PFSK-1 (cell line): Measurements from ENCODE around the gene PRDM15.

ENCODE experiments used
- FOXP2 ChIP-seq: optimal IDR thresholded peaks from 2 replicates; pipeline ENCODE3; 2011; ENCODE audit warnings: borderline replicate concordance, control low read depth, inconsistent platforms; ENCODE audit not compliant: insufficient read depth; ENCODE audit errors: extremely low read length, extremely low read depth
- POLR2AphosphoS5 ChIP-seq: IDR thresholded peaks from 2 replicates; pipeline ENCODE4 v1.6.1; 2012; ENCODE audit warnings: low read depth, mild to moderate bottlenecking, control low read depth, low read length, moderate library complexity
- SIN3A ChIP-seq: IDR thresholded peaks from 2 replicates; pipeline ENCODE4 v1.6.1; 2012; ENCODE audit warnings: mild to moderate bottlenecking, low read length, moderate library complexity, borderline replicate concordance; ENCODE audit not compliant: insufficient read depth
- TAF1 ChIP-seq: IDR thresholded peaks from 2 replicates; pipeline ENCODE4 v1.6.1; 2012; ENCODE audit warnings: low read length, control low read depth, borderline replicate concordance; ENCODE audit not compliant: insufficient read depth
- TF ChIP-seq, protein P1 (sequence below), 2 experiments: IDR thresholded peaks; 2 replicates each; pipeline versions ENCODE4 v1.6.1 to v1.8.0; 2011 to 2012; ENCODE audit warnings: low read depth in 2 of 2, low read length in 2 of 2, control low read depth in 1 of 2, inconsistent platforms in 1 of 2, mild to moderate bottlenecking in 1 of 2, moderate library complexity in 1 of 2; ENCODE audit not compliant: insufficient read depth in 1 of 2

The PRDM15 gene

DNA sequence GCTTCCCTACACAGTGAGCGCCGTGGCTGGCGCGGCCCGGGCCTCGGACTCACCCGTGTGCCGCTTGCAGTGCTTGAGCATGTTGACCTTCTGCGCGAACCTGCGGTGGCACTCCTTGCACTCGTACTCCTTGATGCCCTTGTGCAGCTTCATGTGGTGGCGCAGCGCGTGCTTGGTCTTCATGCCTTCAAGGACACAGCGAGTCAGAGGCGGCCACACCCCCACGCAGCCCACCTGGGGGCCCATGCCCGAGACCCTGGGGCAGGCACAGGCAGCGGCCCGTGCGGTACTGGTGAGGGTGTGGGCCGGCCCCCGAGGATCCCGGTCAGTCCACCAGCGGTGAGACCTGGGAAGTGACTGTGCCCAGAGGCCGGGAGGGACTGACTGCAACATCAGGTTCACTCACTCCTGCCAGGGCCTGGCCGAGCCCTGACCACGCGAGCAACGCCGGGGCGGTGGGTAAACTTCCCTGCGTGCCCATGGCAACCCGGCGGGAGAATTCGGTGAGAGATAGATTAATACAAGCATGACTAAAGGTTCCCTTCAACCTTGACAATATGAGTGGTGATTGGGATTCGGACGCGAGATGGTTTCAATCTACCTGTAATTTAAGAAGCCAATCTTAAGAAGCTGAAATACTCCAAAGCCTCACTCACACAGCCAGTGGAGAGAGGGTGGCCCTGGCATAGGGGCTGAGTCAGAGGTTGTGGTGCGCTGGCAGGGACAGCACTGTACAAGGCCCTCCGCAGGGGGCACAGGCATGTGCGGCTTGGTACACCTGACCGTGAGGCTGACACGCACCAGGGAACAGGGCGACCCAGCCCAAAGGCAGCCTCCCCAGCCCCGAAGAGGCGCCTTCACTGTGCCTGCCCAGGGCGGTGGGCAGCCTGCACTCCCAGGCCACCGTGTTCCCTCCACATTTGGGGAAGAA is 63.2 kb downstream of the PRDM15 start:
- TF ChIP-seq, protein P1, sequence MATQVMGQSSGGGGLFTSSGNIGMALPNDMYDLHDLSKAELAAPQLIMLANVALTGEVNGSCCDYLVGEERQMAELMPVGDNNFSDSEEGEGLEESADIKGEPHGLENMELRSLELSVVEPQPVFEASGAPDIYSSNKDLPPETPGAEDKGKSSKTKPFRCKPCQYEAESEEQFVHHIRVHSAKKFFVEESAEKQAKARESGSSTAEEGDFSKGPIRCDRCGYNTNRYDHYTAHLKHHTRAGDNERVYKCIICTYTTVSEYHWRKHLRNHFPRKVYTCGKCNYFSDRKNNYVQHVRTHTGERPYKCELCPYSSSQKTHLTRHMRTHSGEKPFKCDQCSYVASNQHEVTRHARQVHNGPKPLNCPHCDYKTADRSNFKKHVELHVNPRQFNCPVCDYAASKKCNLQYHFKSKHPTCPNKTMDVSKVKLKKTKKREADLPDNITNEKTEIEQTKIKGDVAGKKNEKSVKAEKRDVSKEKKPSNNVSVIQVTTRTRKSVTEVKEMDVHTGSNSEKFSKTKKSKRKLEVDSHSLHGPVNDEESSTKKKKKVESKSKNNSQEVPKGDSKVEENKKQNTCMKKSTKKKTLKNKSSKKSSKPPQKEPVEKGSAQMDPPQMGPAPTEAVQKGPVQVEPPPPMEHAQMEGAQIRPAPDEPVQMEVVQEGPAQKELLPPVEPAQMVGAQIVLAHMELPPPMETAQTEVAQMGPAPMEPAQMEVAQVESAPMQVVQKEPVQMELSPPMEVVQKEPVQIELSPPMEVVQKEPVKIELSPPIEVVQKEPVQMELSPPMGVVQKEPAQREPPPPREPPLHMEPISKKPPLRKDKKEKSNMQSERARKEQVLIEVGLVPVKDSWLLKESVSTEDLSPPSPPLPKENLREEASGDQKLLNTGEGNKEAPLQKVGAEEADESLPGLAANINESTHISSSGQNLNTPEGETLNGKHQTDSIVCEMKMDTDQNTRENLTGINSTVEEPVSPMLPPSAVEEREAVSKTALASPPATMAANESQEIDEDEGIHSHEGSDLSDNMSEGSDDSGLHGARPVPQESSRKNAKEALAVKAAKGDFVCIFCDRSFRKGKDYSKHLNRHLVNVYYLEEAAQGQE (IDR thresholded peaks at IDR 0.05; ENCODE audit: insufficient read depth in 1 of 2, low read depth in 2 of 2, low read length in 2 of 2) = no peak
- no peak for TF ChIP-seq TAF1
- TF ChIP-seq FOXP2 = no peak
- TF ChIP-seq POLR2AphosphoS5 = no peak
- TF ChIP-seq SIN3A = no peak

DNA sequence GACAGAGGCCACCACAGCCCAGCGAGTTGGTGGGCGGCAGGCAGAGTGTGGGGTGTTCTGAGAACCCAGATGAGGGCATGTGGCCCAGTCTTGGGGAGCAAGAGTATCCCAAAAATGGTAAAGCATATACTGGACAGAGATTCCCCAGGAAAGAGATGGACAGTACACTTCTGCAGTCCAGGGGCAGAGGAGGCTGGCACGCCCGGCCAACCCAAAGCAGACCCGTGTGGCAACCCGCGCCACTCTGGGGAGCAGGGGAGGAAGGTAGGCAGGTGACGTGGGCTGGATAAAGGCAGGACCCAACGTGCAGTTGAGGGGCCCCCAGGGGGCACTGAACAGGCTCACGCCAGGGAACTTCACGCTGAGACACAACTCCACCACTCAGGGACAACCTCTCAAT is 65.9 kb downstream of the PRDM15 start:
- TF ChIP-seq, protein P1 (IDR thresholded peaks at IDR 0.05; ENCODE audit: insufficient read depth in 1 of 2, low read depth in 2 of 2, low read length in 2 of 2) = no peak
- no peak for TF ChIP-seq POLR2AphosphoS5
- TF ChIP-seq SIN3A = no peak
- TF ChIP-seq FOXP2 = no peak
- TF ChIP-seq TAF1 = no peak

DNA sequence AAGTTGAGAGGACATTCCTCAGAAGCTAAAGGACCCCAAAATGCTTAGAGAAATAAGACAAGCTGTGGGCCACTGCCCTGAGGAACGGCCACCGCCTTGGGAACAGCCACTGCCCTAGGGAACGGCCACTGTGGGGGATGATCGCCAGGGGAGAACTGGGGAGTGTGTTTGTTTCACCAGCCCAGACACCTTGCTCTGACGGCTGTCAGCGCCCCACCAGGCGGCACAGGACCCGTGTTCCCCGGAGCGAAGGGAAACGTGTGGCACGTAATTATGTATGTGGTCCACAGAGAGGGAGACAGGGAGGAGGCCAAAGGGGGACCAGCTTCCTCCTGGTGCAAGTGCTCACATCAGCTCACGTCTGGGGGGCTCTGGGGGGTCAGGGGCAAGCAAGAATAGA is 66.5 kb downstream of the PRDM15 start:
- TF ChIP-seq POLR2AphosphoS5 = no peak
- no peak for TF ChIP-seq SIN3A

DNA sequence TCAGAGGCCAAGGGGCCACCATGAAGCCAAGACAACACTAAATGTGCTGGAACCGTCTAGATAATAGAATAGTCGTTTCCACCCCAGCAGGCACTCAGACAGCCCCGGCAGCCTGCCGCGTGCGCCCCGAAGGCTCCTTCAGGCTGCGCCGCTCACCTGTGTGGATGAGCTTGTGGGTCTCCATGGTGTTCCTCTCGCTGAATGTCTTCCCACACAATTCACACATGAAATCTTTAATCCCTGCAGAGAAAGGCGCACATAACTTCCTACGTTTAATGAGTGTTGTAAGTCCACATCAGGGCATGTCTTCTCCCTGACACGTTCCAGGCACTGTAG is 68.6 kb downstream of the PRDM15 start:
- TF ChIP-seq, protein P1 (IDR thresholded peaks at IDR 0.05; ENCODE audit: insufficient read depth in 1 of 2, low read depth in 2 of 2, low read length in 2 of 2) = no peak
- TF ChIP-seq POLR2AphosphoS5 (no peak), FOXP2 (no peak), SIN3A (no peak)

DNA sequence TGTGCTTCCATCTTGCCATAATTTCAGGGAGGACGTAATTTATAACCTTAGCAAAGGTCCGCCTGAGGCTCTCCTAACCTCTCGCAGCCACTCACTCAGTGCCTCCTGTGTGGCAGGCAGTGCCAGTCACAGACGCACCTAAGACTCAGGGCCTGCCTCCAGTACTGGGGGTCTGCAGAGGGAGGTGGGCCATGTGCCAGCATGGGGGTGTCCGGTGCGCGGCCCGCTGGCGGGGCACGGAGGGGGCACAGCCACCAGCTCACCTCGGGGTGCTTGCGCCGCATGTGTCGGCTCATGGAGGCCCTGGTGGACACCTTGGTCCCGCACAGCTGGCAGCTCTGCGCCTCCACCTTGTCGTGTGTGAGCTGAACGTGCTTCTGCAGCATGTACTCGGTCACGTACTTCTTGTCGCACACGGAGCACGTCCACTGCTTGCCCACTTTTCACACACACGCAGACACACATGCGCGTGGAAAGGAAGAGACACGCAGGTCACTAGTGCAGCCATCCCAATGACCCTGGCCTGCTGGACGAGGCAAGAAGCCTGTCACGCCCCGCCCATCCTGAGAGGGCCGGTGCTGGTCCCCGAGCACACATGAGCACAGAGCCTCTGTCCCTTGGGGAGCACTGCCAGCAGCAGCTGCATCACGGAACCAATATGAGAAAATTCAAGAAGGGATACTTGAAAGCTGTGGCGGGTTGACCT is 69.1 kb downstream of the PRDM15 start:
- TF ChIP-seq, protein P1 (IDR thresholded peaks at IDR 0.05; ENCODE audit: insufficient read depth in 1 of 2, low read depth in 2 of 2, low read length in 2 of 2) = no peak
- TF ChIP-seq POLR2AphosphoS5 (no peak), TAF1 (no peak), SIN3A (no peak), FOXP2 (no peak)
